Occipital lobe (tissue), 2 donors: Measurements from ENCODE around the gene CD226. TPM values are rescaled to one million over a fixed set of nuclear protein-coding genes. Genes with fewer than 3 reads are reported as not detected.
"Not testable (repeated sequence)": the region's sequence is repeated elsewhere in the genome, so short reads cannot be mapped to it uniquely, and the experiment has no call there.

Experiments used
- DNase-seq: peaks from one replicate; lab custom pipeline; 2025; lab: John Stamatoyannopoulos, UW
- total RNA-seq: library from RNA; depleted of rRNA; stranded (reverse); fragments of >200 nt; gene quantifications from one replicate; pipeline ENCODE4 v1.2.3, GENCODE V29; 2014

The CD226 gene
- total RNA-seq, 1 donor from 2014 or later = 0.16 TPM

GRCh38 chr18:69872661-69873060, 75.0 kb downstream of the CD226 start:
- DNase-seq = no peak

GRCh38 chr18:69871363-69871762, 76.3 kb downstream of the CD226 start:
- DNase-seq = no peak

GRCh38 chr18:69870736-69871135, 76.9 kb downstream of the CD226 start:
- DNase-seq = no peak

- no peak for DNase-seq
These were observed 81.5 kb downstream of the CD226 start for GRCh38 chr18:69866212-69866611.

GRCh38 chr18:69865776-69866175, 81.9 kb downstream of the CD226 start:
- DNase-seq = no peak

GRCh38 chr18:69864802-69865201, 82.9 kb downstream of the CD226 start:
- not testable (repeated sequence) for DNase-seq

- no peak for DNase-seq
These were observed 88.8 kb downstream of the CD226 start for GRCh38 chr18:69858897-69859296.

GRCh38 chr18:69854455-69854854, 93.2 kb downstream of the CD226 start:
- DNase-seq = no peak

- no peak for DNase-seq
These were observed 94.6 kb downstream of the CD226 start for GRCh38 chr18:69853051-69853450.

GRCh38 chr18:69845593-69846506, 101.8 kb downstream of the CD226 start:
- no peak for DNase-seq

GRCh38 chr18:69844656-69845055, 103.0 kb downstream of the CD226 start:
- DNase-seq = no peak

- no peak for DNase-seq
These were observed 104.7 kb downstream of the CD226 start for GRCh38 chr18:69843015-69843414.

- no peak for DNase-seq
These were observed 106.6 kb downstream of the CD226 start for GRCh38 chr18:69841117-69841516.

- DNase-seq = no peak
These were observed 107.2 kb downstream of the CD226 start for GRCh38 chr18:69840445-69840844.

GRCh38 chr18:69840001-69840400, 107.7 kb downstream of the CD226 start:
- DNase-seq = no peak

GRCh38 chr18:69839497-69839896, 108.2 kb downstream of the CD226 start:
- no peak for DNase-seq

- no peak for DNase-seq
These were observed 108.9 kb downstream of the CD226 start for GRCh38 chr18:69838620-69839411.

GRCh38 chr18:69838003-69838402, 109.7 kb downstream of the CD226 start:
- no peak for DNase-seq

GRCh38 chr18:69834980-69835379, 112.7 kb downstream of the CD226 start:
- DNase-seq = not testable (repeated sequence)

- no peak for DNase-seq
These were observed 117.5 kb downstream of the CD226 start for GRCh38 chr18:69830189-69830588.

GRCh38 chr18:69820538-69820937, 127.1 kb downstream of the CD226 start:
- no peak for DNase-seq

GRCh38 chr18:69819460-69819859, 128.2 kb downstream of the CD226 start:
- no peak for DNase-seq
